ENCODE results near the gene ATP8B4. TPM values are rescaled to one million over a fixed set of nuclear protein-coding genes. Genes with fewer than 3 reads are reported as not detected.

Gene ATP8B4
- total RNA-seq, 2 experiments from 2014 or later, result 0.31 TPM; not detected in 1

- H3K27ac Mint-ChIP-seq, result no peak overlapping the region
These were observed 218.2 kb downstream of the ATP8B4 start for GRCh38 chr15:49900903-49901235.

GRCh38 chr15:49900006-49900902, 218.8 kb downstream of the ATP8B4 start:
- H3K36me3 Mint-ChIP-seq (ENCODE audit: low read depth), result no peaks in the 10 kb centered on the region
- Histone ChIP-seq H3K27ac (ENCODE audit: low read depth in 1 of 2, low read length in 2 of 2) (no peak overlapping the region), H3K4me1 (ENCODE audit: insufficient read depth, low read length) (no peaks in the 10 kb centered on the region), H3K36me3 (ENCODE audit: insufficient read depth, low read length) (no peaks in the 10 kb centered on the region), H3K9me3 (ENCODE audit: control insufficient read depth in 1 of 2, insufficient read depth in 1 of 2, low read length in 2 of 2) (no peaks in the 10 kb centered on the region), H3K4me3 (ENCODE audit: low read length) (no peak overlapping the region), H3K27me3 (ENCODE audit: control insufficient read depth in 1 of 2, insufficient read depth in 2 of 2, low read length in 2 of 2) (no peaks in the 10 kb centered on the region)
- no peaks in the 10 kb centered on the region for H3K4me1 Mint-ChIP-seq (ENCODE audit: low read depth)
- peaks cover 6% of the 10 kb centered on the region for H3K27me3 Mint-ChIP-seq
- no peak for TF ChIP-seq CTCF (IDR thresholded peaks at IDR 0.05)
- H3K9me3 Mint-ChIP-seq, result no peaks in the 10 kb centered on the region
- intact Hi-C loops (cut with DNase I, micrococcal nuclease), result no loop called here
- no peak overlapping the region for H3K27ac Mint-ChIP-seq
- ATAC-seq (ENCODE audit: poor library complexity), result no peak
- H3K4me3 Mint-ChIP-seq, result no peak overlapping the region
- DNase-seq, result no peak
- ChIA-PET CTCF (no interaction called here), POLR2A (no interaction called here)

More at GRCh38 chr15:49900903-49901235, 218.2 kb downstream of the ATP8B4 start:
- Histone ChIP-seq H3K4me1 (ENCODE audit: insufficient read depth, low read length) (no peaks in the 10 kb centered on the region), H3K36me3 (ENCODE audit: insufficient read depth, low read length) (no peaks in the 10 kb centered on the region), H3K9me3 (ENCODE audit: control insufficient read depth in 1 of 2, insufficient read depth in 1 of 2, low read length in 2 of 2) (no peaks in the 10 kb centered on the region), H3K27ac (ENCODE audit: low read depth in 1 of 2, low read length in 2 of 2) (no peak overlapping the region), H3K4me3 (ENCODE audit: low read length) (no peak overlapping the region), H3K27me3 (ENCODE audit: control insufficient read depth in 1 of 2, insufficient read depth in 2 of 2, low read length in 2 of 2) (no peaks in the 10 kb centered on the region)
- intact Hi-C loops (cut with DNase I, micrococcal nuclease), result no loop called here
- DNase-seq, result no peak
- Mint-ChIP-seq H3K36me3 (ENCODE audit: low read depth) (no peaks in the 10 kb centered on the region), H3K27me3 (peaks cover 6% of the 10 kb centered on the region), H3K9me3 (no peaks in the 10 kb centered on the region), H3K4me1 (ENCODE audit: low read depth) (no peaks in the 10 kb centered on the region), H3K4me3 (no peak overlapping the region)
- no peak for TF ChIP-seq CTCF (IDR thresholded peaks at IDR 0.05)
- ChIA-PET POLR2A (no interaction called here), CTCF (no interaction called here)
- no peak for ATAC-seq (ENCODE audit: poor library complexity)

- DNase-seq (no peak), ATAC-seq (ENCODE audit: poor library complexity) (no peak)
- Histone ChIP-seq H3K9me3 (ENCODE audit: control insufficient read depth in 1 of 2, insufficient read depth in 1 of 2, low read length in 2 of 2) (no peaks in the 10 kb centered on the region), H3K27ac (ENCODE audit: low read depth in 1 of 2, low read length in 2 of 2) (no peak overlapping the region), H3K4me3 (ENCODE audit: low read length) (no peak overlapping the region), H3K36me3 (ENCODE audit: insufficient read depth, low read length) (no peaks in the 10 kb centered on the region), H3K27me3 (ENCODE audit: control insufficient read depth in 1 of 2, insufficient read depth in 2 of 2, low read length in 2 of 2) (no peaks in the 10 kb centered on the region), H3K4me1 (ENCODE audit: insufficient read depth, low read length) (no peaks in the 10 kb centered on the region)
- Mint-ChIP-seq H3K27ac (no peak overlapping the region), H3K36me3 (ENCODE audit: low read depth) (no peaks in the 10 kb centered on the region), H3K9me3 (no peaks in the 10 kb centered on the region), H3K27me3 (no peaks in the 10 kb centered on the region), H3K4me1 (ENCODE audit: low read depth) (no peaks in the 10 kb centered on the region), H3K4me3 (no peak overlapping the region)
- ChIA-PET POLR2A (no interaction called here), CTCF (no interaction called here)
- TF ChIP-seq CTCF (IDR thresholded peaks at IDR 0.05), result no peak
- intact Hi-C loops (cut with DNase I, micrococcal nuclease), result no loop called here
These were observed 220.3 kb downstream of the ATP8B4 start for GRCh38 chr15:49898575-49899283.

Measured in CD4-positive, alpha-beta T cell (primary cell).